Stimulated activated CD4-positive, alpha-beta T cell treated with anti-CD3 and anti-CD28 coated beads, TNF-alpha, amount 100 ng/mL, for 24 hours (primary cell): Measurements from ENCODE around the gene USP17L27.
A peak's percentile ranks its signal among the peaks of the same experiment; 100 is the strongest.
"Not testable (repeated sequence)": the region's sequence is repeated elsewhere in the genome, so short reads cannot be mapped to it uniquely, and the experiment has no call there.

Experiments used
- DNase-seq, 3 experiments: peaks; one replicate each; pipeline ENCODE4 v3.0.0-alpha.2; 2020; ENCODE audit warnings: low read depth in 3 of 3

Gene USP17L27, protein sequence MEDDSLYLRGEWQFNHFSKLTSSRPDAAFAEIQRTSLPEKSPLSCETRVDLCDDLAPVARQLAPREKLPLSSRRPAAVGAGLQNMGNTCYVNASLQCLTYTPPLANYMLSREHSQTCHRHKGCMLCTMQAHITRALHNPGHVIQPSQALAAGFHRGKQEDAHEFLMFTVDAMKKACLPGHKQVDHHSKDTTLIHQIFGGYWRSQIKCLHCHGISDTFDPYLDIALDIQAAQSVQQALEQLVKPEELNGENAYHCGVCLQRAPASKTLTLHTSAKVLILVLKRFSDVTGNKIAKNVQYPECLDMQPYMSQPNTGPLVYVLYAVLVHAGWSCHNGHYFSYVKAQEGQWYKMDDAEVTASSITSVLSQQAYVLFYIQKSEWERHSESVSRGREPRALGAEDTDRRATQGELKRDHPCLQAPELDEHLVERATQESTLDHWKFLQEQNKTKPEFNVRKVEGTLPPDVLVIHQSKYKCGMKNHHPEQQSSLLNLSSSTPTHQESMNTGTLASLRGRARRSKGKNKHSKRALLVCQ

DNA sequence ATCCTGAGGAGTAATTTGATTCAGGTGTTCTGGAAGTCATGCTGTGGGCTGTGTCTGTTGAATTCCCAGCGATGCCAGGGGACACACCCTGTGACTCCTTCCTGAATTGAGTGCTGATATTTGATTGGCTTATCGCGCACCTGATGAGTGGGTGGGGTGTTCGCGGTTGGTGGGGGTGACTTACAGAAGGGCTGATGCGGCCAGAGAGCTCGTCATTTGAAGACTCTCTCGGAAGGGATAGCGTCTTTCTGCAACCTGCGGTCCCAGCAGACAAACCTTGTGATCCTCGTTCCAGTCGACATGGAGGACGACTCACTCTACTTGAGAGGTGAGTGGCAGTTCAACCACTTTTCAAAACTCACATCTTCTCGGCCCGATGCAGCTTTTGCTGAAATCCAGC lies at the start of gene USP17L27:
USP17L27 (plus strand) TSS at position 301 of the 400 bp plus-strand sequence; CDS start at position 301, 0 bp downstream.
- DNase-seq, result not testable (repeated sequence)

DNA sequence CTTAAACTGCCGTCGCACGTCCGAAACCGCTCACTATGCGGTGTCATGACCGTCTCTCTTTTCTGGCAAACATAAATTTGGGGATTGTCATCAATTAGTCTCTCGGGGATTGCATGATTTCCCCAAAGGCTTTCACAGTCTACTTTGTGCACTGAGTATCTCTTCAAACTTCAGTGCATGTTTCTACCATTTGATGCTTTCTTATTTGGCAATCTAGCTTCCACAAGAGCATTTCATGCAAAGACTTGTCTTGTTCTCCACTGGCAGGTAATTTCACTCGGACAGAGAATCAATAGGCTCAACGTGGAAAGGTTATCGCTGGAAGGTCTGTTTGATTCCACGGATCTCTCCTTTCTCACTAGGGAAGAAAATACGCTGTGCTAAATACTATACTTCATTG lies 19.8 kb upstream of the USP17L27 start:
- DNase-seq, result not testable (repeated sequence)

DNA sequence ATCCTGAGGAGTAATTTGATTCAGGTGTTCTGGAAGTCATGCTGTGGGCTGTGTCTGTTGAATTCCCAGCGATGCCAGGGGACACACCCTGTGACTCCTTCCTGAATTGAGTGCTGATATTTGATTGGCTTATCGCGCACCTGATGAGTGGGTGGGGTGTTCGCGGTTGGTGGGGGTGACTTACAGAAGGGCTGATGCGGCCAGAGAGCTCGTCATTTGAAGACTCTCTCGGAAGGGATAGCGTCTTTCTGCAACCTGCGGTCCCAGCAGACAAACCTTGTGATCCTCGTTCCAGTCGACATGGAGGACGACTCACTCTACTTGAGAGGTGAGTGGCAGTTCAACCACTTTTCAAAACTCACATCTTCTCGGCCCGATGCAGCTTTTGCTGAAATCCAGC lies 19.1 kb upstream of the USP17L27 start, which contains the start of gene USP17L24:
USP17L24 (plus strand) TSS at position 301 of the 400 bp plus-strand sequence; CDS start at position 301, 0 bp downstream.
- not testable (repeated sequence) for DNase-seq

DNA sequence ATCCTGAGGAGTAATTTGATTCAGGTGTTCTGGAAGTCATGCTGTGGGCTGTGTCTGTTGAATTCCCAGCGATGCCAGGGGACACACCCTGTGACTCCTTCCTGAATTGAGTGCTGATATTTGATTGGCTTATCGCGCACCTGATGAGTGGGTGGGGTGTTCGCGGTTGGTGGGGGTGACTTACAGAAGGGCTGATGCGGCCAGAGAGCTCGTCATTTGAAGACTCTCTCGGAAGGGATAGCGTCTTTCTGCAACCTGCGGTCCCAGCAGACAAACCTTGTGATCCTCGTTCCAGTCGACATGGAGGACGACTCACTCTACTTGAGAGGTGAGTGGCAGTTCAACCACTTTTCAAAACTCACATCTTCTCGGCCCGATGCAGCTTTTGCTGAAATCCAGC lies 14.3 kb upstream of the USP17L27 start, which contains the start of gene USP17L25:
USP17L25 (plus strand) TSS at position 301 of the 400 bp plus-strand sequence; CDS start at position 301, 0 bp downstream.
- DNase-seq, result not testable (repeated sequence)

DNA sequence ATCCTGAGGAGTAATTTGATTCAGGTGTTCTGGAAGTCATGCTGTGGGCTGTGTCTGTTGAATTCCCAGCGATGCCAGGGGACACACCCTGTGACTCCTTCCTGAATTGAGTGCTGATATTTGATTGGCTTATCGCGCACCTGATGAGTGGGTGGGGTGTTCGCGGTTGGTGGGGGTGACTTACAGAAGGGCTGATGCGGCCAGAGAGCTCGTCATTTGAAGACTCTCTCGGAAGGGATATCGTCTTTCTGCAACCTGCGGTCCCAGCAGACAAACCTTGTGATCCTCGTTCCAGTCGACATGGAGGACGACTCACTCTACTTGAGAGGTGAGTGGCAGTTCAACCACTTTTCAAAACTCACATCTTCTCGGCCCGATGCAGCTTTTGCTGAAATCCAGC lies 9.6 kb upstream of the USP17L27 start, which contains the start of gene USP17L26:
USP17L26 (plus strand) TSS at position 301 of the 400 bp plus-strand sequence; CDS start at position 301, 0 bp downstream.
- DNase-seq, result not testable (repeated sequence)

DNA sequence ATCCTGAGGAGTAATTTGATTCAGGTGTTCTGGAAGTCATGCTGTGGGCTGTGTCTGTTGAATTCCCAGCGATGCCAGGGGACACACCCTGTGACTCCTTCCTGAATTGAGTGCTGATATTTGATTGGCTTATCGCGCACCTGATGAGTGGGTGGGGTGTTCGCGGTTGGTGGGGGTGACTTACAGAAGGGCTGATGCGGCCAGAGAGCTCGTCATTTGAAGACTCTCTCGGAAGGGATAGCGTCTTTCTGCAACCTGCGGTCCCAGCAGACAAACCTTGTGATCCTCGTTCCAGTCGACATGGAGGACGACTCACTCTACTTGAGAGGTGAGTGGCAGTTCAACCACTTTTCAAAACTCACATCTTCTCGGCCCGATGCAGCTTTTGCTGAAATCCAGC lies 4.8 kb upstream of the USP17L27 start, which contains the start of gene USP17L5:
USP17L5 (plus strand) TSS at position 301 of the 400 bp plus-strand sequence; CDS start at position 301, 0 bp downstream.
- not testable (repeated sequence) for DNase-seq

- DNase-seq, result not testable (repeated sequence)
These were observed 4.6 kb downstream of the USP17L27 start, which contains the start of gene USP17L28 for GRCh38 chr4:9348593-9348992. USP17L28 (plus strand) TSS chr4:9348893; CDS start chr4:9348893, 0 bp downstream.

DNA sequence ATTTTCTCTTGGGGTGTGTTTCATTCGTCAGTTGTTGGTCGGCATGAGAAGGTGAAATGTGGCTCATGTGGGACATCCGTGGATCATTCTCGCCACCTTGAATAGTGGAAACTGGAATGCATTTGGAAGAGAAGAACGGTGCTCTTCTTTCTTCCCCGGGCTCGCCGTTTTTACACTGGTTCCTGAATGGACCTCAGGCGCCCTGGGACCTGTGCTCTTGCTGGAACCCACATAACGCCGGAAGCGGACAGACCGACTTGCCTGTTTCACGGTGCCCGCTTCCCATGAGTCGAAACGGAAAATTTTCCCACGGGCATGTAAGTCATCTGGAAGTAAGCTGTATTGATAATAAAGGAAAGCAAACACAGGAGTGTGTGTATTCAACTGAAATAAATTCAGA lies 6.9 kb downstream of the USP17L27 start:
- DNase-seq, result not testable (repeated sequence)

DNA sequence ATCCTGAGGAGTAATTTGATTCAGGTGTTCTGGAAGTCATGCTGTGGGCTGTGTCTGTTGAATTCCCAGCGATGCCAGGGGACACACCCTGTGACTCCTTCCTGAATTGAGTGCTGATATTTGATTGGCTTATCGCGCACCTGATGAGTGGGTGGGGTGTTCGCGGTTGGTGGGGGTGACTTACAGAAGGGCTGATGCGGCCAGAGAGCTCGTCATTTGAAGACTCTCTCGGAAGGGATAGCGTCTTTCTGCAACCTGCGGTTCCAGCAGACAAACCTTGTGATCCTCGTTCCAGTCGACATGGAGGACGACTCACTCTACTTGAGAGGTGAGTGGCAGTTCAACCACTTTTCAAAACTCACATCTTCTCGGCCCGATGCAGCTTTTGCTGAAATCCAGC lies 9.4 kb downstream of the USP17L27 start, which contains the start of gene USP17L29:
USP17L29 (plus strand) TSS at position 301 of the 400 bp plus-strand sequence; CDS start at position 301, 0 bp downstream.
- DNase-seq, result not testable (repeated sequence)

DNA sequence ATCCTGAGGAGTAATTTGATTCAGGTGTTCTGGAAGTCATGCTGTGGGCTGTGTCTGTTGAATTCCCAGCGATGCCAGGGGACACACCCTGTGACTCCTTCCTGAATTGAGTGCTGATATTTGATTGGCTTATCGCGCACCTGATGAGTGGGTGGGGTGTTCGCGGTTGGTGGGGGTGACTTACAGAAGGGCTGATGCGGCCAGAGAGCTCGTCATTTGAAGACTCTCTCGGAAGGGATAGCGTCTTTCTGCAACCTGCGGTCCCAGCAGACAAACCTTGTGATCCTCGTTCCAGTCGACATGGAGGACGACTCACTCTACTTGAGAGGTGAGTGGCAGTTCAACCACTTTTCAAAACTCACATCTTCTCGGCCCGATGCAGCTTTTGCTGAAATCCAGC lies 18.9 kb downstream of the USP17L27 start, which contains the start of gene USP17L30:
USP17L30 (plus strand) TSS at position 301 of the 400 bp plus-strand sequence; CDS start at position 301, 0 bp downstream.
- not testable (repeated sequence) for DNase-seq

DNA sequence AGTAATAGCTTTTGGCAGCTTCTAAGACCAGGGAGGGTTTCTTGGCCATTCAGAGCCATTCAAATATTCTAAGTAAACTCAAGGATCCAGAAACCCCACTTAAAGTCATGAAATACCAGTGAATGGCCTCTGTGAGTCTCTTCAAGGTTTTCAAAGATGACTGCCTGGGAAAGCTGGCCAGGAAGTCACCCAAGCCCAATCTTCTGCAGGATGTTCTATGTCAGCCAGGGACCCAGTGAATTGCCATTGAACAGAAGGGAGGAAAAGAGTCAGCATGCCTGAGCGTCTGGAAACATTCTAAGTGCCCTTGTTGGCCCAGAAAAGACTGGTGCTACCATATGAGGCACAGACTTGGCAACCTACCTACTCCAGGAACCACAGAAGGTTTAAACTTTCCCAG lies 35.9 kb downstream of the USP17L27 start:
- not testable (repeated sequence) for DNase-seq

- peak; percentile 24 to 58 (median 37) for DNase-seq
These were observed 37.1 kb downstream of the USP17L27 start for GRCh38 chr4:9381012-9381534.

- no peak for DNase-seq
These were observed 40.2 kb downstream of the USP17L27 start for GRCh38 chr4:9384126-9384525.

GRCh38 chr4:9389001-9389400 lies 45.1 kb downstream of the USP17L27 start:
- not testable (repeated sequence) for DNase-seq
